ENCODE measurements around the gene TRIM54.

Gene TRIM54

DNA sequence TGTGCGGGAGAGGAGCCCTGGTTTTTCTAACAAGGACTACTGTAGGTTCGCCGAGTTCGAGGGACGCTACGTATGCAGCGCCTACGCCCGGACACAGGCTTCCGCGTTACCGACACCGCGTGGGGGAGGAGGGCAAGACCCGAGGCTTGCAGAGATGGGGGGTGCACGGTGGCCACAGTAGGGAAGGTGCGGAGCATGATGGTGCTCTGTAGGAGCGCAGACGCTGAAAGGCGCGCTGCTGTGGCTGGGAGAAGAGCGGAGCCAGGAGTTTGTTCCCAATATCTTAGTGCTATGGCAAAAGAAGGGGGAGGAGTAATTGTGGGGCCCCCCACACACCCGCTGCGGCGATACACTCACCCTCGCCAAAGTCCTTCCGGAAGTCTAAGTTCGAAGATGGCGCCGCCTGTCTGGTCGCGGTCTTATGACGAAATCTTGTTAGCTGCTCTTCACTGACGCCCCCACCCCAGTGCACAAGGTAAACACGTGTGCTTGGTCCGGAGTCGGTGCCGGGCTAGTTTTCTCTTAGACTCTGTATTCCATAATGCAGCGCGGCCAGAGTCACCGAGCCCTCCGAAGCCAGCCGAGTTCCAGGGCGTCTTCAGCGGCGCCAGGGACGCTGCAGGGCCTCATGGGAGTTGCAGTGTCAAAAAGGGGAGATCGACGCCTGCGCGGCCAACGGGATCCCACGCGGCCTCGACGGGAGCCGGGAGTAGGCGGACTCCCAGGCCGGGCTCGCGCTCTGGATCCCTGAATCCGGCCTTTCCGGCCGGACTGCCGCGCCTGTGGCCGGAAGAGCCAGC lies 74.4 kb downstream of the TRIM54 start, which contains the start of gene GTF3C2:
Gene GTF3C2 (minus strand): TSS at position 383 of the 800 bp plus-strand sequence. CDS start 13,210 bp downstream, outside the sequence.
- peak; percentile 99 for DNase-seq (ENCODE audit: low spot score)
